ENCODE results near the gene OR51B5. TPM values are rescaled to one million over a fixed set of nuclear protein-coding genes. Genes with fewer than 3 reads are reported as not detected.

OR51B5 gene
- total and polyA plus RNA-seq, 2 donors (not counting 3 experiments of a cell fraction or from before 2014, with no cell fraction given), result 0.07 TPM; not detected in 1

DNA sequence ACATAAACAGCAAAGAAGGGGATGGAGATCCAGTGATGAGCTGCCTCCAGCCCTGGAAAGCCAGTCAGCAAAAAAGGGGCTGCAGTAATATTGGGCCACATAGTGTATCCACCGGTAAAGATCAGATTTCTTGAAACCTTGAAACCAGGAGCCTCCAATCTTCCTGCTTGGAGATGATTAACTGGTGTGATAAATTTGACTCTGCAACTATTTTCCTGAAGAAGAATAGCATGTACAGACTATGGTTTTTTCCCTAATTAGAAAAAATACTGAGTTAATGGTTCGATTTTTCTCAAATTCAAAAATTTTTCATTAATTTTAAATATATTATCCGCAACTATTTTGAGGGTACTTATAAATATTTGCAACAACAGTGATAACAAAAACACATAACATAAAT, 19.1 kb downstream of the OR51B5 start, which contains the start of gene OR51B2:
OR51B2 (minus strand) TSS at position 101 of the 400 bp plus-strand sequence; CDS start at position 101, 0 bp downstream.
- no peaks in the 10 kb centered on the region for H3K9me3 ChIP-seq (replicated peaks; ENCODE audit: control insufficient read depth, insufficient read depth, low read length)
- H3K4me1 ChIP-seq (ENCODE audit: control insufficient read depth, extremely low read depth, insufficient read depth, low read length), result no peaks in the 10 kb centered on the region
- no peaks in the 10 kb centered on the region for H3K36me3 ChIP-seq (ENCODE audit: control insufficient read depth in 2 of 2, extremely low read depth in 1 of 2, insufficient read depth in 2 of 2, low read length in 2 of 2)
- H4K20me1 ChIP-seq (replicated peaks; ENCODE audit: control insufficient read depth, extremely low read depth, insufficient read depth, low read length), result no peaks in the 10 kb centered on the region
- dilution Hi-C loops (cut with MboI; ENCODE audit: extremely low pct_ligation_motif_present, low sequenced_read_pairs), result no loop called here
- no peak within 1 kb of the TSS for H3K4me3 ChIP-seq (replicated peaks in 1 of 3; ENCODE audit: insufficient read depth in 1 of 3, low read depth in 1 of 3, low read length in 3 of 3)
- no peak for TF ChIP-seq POLR2AphosphoS5 (IDR thresholded peaks at IDR 0.05; ENCODE audit: insufficient read depth, low read depth, low read length)
- TF ChIP-seq MYC (IDR thresholded peaks at IDR 0.05; ENCODE audit: low read depth, low read length), result no peak
- intact Hi-C loops (cut with micrococcal nuclease), result no loop called here
- no peak within 1 kb of the TSS for H3K4me2 ChIP-seq (ENCODE audit: insufficient read depth, low read length)
- DNase-seq (ENCODE audit: low read depth, low spot score) (no peak), FAIRE-seq (no peak)
- H3K27ac ChIP-seq (ENCODE audit: insufficient read depth, low read depth, low read length), result no peak within 1 kb of the TSS
- no peak within 1 kb of the TSS for H2AFZ ChIP-seq (ENCODE audit: low read depth, low read length)
- no TSS peak for BruUV-seq (replicated peaks)
- CTCF ChIA-PET, result interaction anchor here (0.6 kb wide), 1 partner anchor 8 kb away, joined by 3 read pairs; no protein-coding TSS in a partner anchor
- no peaks in the 10 kb centered on the region for H3K9me1 ChIP-seq (replicated peaks; ENCODE audit: control insufficient read depth, extremely low read depth, insufficient read depth, low read length)
- H3K27me3 ChIP-seq (ENCODE audit: control insufficient read depth in 2 of 2, insufficient read depth in 2 of 2, low read length in 2 of 2), result no peaks in the 10 kb centered on the region
- no peaks in the 10 kb centered on the region for H3K79me2 ChIP-seq (ENCODE audit: control insufficient read depth, insufficient read depth, low read length)
- POLR2A ChIA-PET, result no interaction called here
- H3K9ac ChIP-seq (replicated peaks; ENCODE audit: extremely low read depth, insufficient read depth, low read length), result no peak within 1 kb of the TSS

DNA sequence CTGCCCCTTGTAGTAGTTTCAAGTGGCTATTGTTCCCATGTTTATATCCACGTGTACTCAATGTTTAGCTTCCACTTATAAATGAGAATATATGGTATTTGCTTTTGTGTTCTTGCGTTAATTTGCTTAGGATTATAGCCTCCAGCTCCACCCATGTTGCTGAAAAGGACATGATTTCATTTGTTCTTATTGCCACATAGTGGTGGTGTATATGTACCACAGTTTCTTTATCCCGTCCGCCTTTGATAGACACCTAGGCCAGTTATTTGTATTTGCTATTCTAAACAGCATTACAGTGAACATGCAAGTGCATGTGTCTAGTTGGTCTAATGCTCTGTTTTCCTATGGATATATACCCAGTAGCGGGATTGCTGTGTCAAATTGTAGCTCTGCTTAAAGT, 26.0 kb downstream of the OR51B5 start:
- Histone ChIP-seq H3K9me1 (replicated peaks; ENCODE audit: control insufficient read depth, extremely low read depth, insufficient read depth, low read length) (no peaks in the 10 kb centered on the region), H3K9ac (replicated peaks; ENCODE audit: extremely low read depth, insufficient read depth, low read length) (no peak overlapping the region), H3K4me1 (ENCODE audit: control insufficient read depth, extremely low read depth, insufficient read depth, low read length) (no peaks in the 10 kb centered on the region), H3K4me3 (replicated peaks in 1 of 3; ENCODE audit: insufficient read depth in 1 of 3, low read depth in 1 of 3, low read length in 3 of 3) (no peak overlapping the region), H2AFZ (ENCODE audit: low read depth, low read length) (no peak overlapping the region), H3K27ac (ENCODE audit: insufficient read depth, low read depth, low read length) (no peak overlapping the region), H3K79me2 (ENCODE audit: control insufficient read depth, insufficient read depth, low read length) (no peaks in the 10 kb centered on the region), H3K36me3 (ENCODE audit: control insufficient read depth in 2 of 2, extremely low read depth in 1 of 2, insufficient read depth in 2 of 2, low read length in 2 of 2) (no peaks in the 10 kb centered on the region), H3K4me2 (ENCODE audit: insufficient read depth, low read length) (no peak overlapping the region), H3K9me3 (replicated peaks; ENCODE audit: control insufficient read depth, insufficient read depth, low read length) (no peaks in the 10 kb centered on the region), H4K20me1 (replicated peaks; ENCODE audit: control insufficient read depth, extremely low read depth, insufficient read depth, low read length) (no peaks in the 10 kb centered on the region), H3K27me3 (ENCODE audit: control insufficient read depth in 2 of 2, insufficient read depth in 2 of 2, low read length in 2 of 2) (no peaks in the 10 kb centered on the region)
- ChIA-PET POLR2A (no interaction called here), CTCF (no interaction called here)
- BruUV-seq (replicated peaks), result no TSS peak
- intact Hi-C loops (cut with micrococcal nuclease) (no loop called here), dilution Hi-C loops (cut with MboI; ENCODE audit: extremely low pct_ligation_motif_present, low sequenced_read_pairs) (no loop called here)
- TF ChIP-seq FOS (IDR thresholded peaks at IDR 0.05; ENCODE audit: borderline replicate concordance, insufficient read depth, low read length) (no peak), JUN (IDR thresholded peaks at IDR 0.05; ENCODE audit: borderline replicate concordance, insufficient read depth, insufficient read length, low read depth) (no peak), MYC (IDR thresholded peaks at IDR 0.05; ENCODE audit: low read depth, low read length) (no peak), GATA2 (IDR thresholded peaks at IDR 0.05; ENCODE audit: insufficient read depth, insufficient read length, low read depth, low read length) (no peak), POLR2AphosphoS5 (IDR thresholded peaks at IDR 0.05; ENCODE audit: insufficient read depth, low read depth, low read length) (no peak), POLR2A (IDR thresholded peaks at IDR 0.05; ENCODE audit: low read depth, low read length) (no peak), CTCF (IDR thresholded peaks at IDR 0.05; ENCODE audit: extremely low read depth in 1 of 2, insufficient read depth in 1 of 2, low read depth in 1 of 2, low read length in 2 of 2) (no peak), EZH2 (IDR thresholded peaks at IDR 0.05; ENCODE audit: borderline replicate concordance, low read depth, low read length, severe bottlenecking) (no peak)
- TF ChIP-seq, protein P1, sequence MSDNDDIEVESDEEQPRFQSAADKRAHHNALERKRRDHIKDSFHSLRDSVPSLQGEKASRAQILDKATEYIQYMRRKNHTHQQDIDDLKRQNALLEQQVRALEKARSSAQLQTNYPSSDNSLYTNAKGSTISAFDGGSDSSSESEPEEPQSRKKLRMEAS (IDR thresholded peaks at IDR 0.05; ENCODE audit: insufficient read depth, insufficient read length), result no peak
- no peak for FAIRE-seq
- DNase-seq (ENCODE audit: low read depth, low spot score), result no peak

All from endothelial cell of umbilical vein (primary cell).